ENCODE results near the gene TP53AIP1.
"Not testable (repeated sequence)": the region's sequence is repeated elsewhere in the genome, so short reads cannot be mapped to it uniquely, and the experiment has no call there.

The TP53AIP1 gene

GRCh38 chr11:128925250-128925600 is 17.4 kb downstream of the TP53AIP1 start:
- Histone ChIP-seq H3K4me3 (ENCODE audit: low read depth, low read length) (no peak overlapping the region), H3K27ac (ENCODE audit: low read depth, low read length) (no peak overlapping the region), H3K9me3 (ENCODE audit: control insufficient read depth, insufficient read depth, low read depth, low read length) (no peaks in the 10 kb centered on the region), H3K27me3 (ENCODE audit: control insufficient read depth, insufficient read depth, low read length) (peaks cover 55% of the 10 kb centered on the region), H3K4me1 (ENCODE audit: control insufficient read depth, insufficient read depth, low read length) (peaks cover 33% of the 10 kb centered on the region), H3K36me3 (ENCODE audit: control insufficient read depth, insufficient read depth, low read length) (no peaks in the 10 kb centered on the region), H3K9ac (ENCODE audit: low read length) (no peak overlapping the region)

DNA sequence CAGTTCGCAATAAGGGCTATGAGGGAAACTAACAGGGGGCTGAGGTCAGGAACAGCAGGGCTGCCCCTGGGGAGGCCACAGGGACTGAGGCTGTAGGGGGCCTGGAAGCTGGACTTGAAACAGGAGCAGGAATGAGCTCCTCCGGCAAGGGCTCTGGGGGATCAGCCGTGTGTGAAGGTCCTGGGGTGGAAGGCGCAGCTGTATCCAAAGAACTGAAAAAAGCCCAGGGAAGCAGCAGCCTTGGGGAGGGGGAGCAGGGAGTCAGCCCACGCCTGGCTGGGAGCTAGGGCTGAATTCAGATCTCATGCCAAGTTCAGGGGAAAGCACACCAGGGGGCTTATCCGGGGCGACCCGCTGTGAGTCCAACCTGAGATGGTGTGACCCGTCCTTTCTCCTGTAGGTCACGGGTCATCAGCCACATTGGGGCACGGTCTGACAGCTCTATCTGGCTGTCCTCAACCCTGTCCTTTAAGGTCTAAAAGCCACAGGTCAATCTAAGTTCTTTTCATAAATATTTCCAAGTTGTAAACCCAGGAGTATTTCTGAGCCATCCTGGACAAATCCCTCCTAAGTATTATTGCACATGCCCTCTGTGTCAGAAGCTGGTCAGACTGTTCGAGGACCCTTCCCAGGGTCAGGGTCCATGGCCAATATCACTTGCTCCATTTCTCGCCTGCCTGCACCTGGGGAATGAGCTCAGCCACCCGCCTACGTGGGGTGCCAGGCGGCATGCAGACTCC is 18.0 kb downstream of the TP53AIP1 start:
- peaks cover 28% of the 10 kb centered on the region for H3K4me1 ChIP-seq (ENCODE audit: control insufficient read depth, insufficient read depth, low read length)
- peaks cover 50% of the 10 kb centered on the region for H3K27me3 ChIP-seq (ENCODE audit: control insufficient read depth, insufficient read depth, low read length)

GRCh38 chr11:128924104-128924503 is 18.6 kb downstream of the TP53AIP1 start:
- peaks cover 45% of the 10 kb centered on the region for H3K27me3 ChIP-seq (ENCODE audit: control insufficient read depth, insufficient read depth, low read length)
- no peaks in the 10 kb centered on the region for H3K36me3 ChIP-seq (ENCODE audit: control insufficient read depth, insufficient read depth, low read length)
- no peaks in the 10 kb centered on the region for H3K9me3 ChIP-seq (ENCODE audit: control insufficient read depth, insufficient read depth, low read depth, low read length)
- no peak overlapping the region for H3K27ac ChIP-seq (ENCODE audit: low read depth, low read length)
- peaks cover 23% of the 10 kb centered on the region for H3K4me1 ChIP-seq (ENCODE audit: control insufficient read depth, insufficient read depth, low read length)
- no peak overlapping the region for H3K4me3 ChIP-seq (ENCODE audit: low read depth, low read length)
- H3K9ac ChIP-seq (ENCODE audit: low read length): no peak overlapping the region

More for the DNA sequence above, 18.0 kb downstream of the TP53AIP1 start:
- Histone ChIP-seq H3K27ac (ENCODE audit: low read depth, low read length) (no peak overlapping the region), H3K36me3 (ENCODE audit: control insufficient read depth, insufficient read depth, low read length) (no peaks in the 10 kb centered on the region), H3K9ac (ENCODE audit: low read length) (no peak overlapping the region), H3K4me3 (ENCODE audit: low read depth, low read length) (no peak overlapping the region), H3K9me3 (ENCODE audit: control insufficient read depth, insufficient read depth, low read depth, low read length) (no peaks in the 10 kb centered on the region)

GRCh38 chr11:128921793-128922192 is 20.9 kb downstream of the TP53AIP1 start:
- Histone ChIP-seq H3K4me1 (ENCODE audit: control insufficient read depth, insufficient read depth, low read length) (peaks cover 15% of the 10 kb centered on the region; the same call in 1 of the 2 replicates), H3K36me3 (ENCODE audit: control insufficient read depth, insufficient read depth, low read length) (no peaks in the 10 kb centered on the region), H3K27me3 (ENCODE audit: control insufficient read depth, insufficient read depth, low read length) (peaks cover 27% of the 10 kb centered on the region), H3K9ac (ENCODE audit: low read length) (no peak overlapping the region), H3K4me3 (ENCODE audit: low read depth, low read length) (no peak overlapping the region), H3K9me3 (ENCODE audit: control insufficient read depth, insufficient read depth, low read depth, low read length) (no peaks in the 10 kb centered on the region), H3K27ac (ENCODE audit: low read depth, low read length) (no peak overlapping the region)

DNA sequence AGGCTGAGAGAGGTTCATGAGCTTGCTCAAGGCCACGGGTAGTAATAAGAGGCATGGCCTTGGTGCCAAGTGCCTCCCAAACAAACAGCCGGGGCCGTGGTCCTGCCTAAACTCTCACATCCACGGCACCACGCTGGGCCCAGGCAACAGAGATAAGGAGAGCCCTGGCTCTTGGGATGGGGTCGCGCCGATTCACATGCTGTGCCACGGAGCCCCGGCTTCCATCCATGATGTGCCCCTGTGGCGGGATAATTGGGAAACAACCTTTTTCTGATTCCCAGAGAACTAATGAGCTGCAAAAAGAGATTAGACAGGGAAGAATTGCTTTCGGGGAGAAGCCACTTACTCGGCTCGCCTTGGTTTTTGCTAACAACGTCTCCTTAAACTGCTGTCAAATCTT is 22.0 kb downstream of the TP53AIP1 start:
- H3K27me3 ChIP-seq (ENCODE audit: control insufficient read depth, insufficient read depth, low read length): peaks cover 18% of the 10 kb centered on the region; the same call in 1 of the 2 replicates
- no peaks in the 10 kb centered on the region for H3K36me3 ChIP-seq (ENCODE audit: control insufficient read depth, insufficient read depth, low read length)
- H3K9ac ChIP-seq (ENCODE audit: low read length): no peak overlapping the region
- 0 out of 2 replicates have a peak, but pooled peaks cover 12% of the 10 kb centered on the region for H3K4me1 ChIP-seq (ENCODE audit: control insufficient read depth, insufficient read depth, low read length)
- no peak overlapping the region for H3K27ac ChIP-seq (ENCODE audit: low read depth, low read length)
- H3K4me3 ChIP-seq (ENCODE audit: low read depth, low read length): no peak overlapping the region
- no peaks in the 10 kb centered on the region for H3K9me3 ChIP-seq (ENCODE audit: control insufficient read depth, insufficient read depth, low read depth, low read length)

DNA sequence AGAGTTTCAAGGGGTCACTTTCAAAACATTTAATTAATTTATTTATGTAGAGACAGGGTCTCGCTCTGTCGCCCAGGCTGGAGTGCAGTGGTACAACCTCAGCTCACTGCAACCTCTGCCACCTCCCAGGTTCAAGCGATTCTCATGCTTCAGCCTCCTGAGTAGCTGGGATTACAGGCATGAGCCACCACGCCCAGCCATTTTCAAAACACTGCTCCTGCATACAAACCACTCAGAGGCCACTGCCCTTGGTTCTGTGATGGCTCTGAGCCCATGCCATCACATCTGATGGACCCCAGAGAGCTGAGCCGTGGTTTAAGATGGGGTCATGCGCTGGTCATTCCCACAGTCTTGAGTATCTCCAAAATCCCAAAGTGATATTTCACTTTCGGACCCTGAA is 23.0 kb downstream of the TP53AIP1 start:
- H3K27me3 ChIP-seq (ENCODE audit: control insufficient read depth, insufficient read depth, low read length); H3K36me3 ChIP-seq (ENCODE audit: control insufficient read depth, insufficient read depth, low read length); H3K4me1 ChIP-seq (ENCODE audit: control insufficient read depth, insufficient read depth, low read length); H3K9ac ChIP-seq (ENCODE audit: low read length); H3K27ac ChIP-seq (ENCODE audit: low read depth, low read length); H3K4me3 ChIP-seq (ENCODE audit: low read depth, low read length); H3K9me3 ChIP-seq (ENCODE audit: control insufficient read depth, insufficient read depth, low read depth, low read length): not testable (repeated sequence)

DNA sequence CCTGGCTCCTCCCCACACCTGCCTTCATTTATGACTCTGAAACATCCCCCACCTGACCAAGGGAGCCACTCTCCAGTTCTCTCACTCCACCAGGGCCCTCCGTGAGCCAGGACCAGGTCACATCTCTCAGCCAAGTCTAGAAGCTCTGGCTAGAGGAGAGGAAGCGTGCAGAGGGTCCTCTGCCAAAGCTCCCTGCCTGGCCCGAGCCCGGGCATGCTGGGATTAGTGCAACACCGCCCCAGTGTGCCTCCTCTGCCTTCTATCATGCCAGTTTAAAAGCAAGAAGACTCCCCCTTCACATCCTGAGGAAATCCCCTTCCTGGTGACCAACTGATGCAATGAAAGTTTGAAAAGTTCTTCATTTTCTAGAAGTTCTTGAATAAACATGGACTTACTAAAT is 23.5 kb downstream of the TP53AIP1 start:
- Histone ChIP-seq H3K9ac (ENCODE audit: low read length) (no peak overlapping the region), H3K27ac (ENCODE audit: low read depth, low read length) (no peak overlapping the region), H3K9me3 (ENCODE audit: control insufficient read depth, insufficient read depth, low read depth, low read length) (no peaks in the 10 kb centered on the region), H3K4me3 (ENCODE audit: low read depth, low read length) (no peak overlapping the region), H3K4me1 (ENCODE audit: control insufficient read depth, insufficient read depth, low read length) (0 out of 2 replicates have a peak, but pooled peaks cover 5% of the 10 kb centered on the region), H3K36me3 (ENCODE audit: control insufficient read depth, insufficient read depth, low read length) (no peaks in the 10 kb centered on the region), H3K27me3 (ENCODE audit: control insufficient read depth, insufficient read depth, low read length) (peaks cover 6% of the 10 kb centered on the region; the same call in 1 of the 2 replicates)

GRCh38 chr11:128917144-128917724 is 25.4 kb downstream of the TP53AIP1 start:
- Histone ChIP-seq H3K9ac (ENCODE audit: low read length) (no peak overlapping the region), H3K27ac (ENCODE audit: low read depth, low read length) (no peak overlapping the region), H3K36me3 (ENCODE audit: control insufficient read depth, insufficient read depth, low read length) (no peaks in the 10 kb centered on the region), H3K9me3 (ENCODE audit: control insufficient read depth, insufficient read depth, low read depth, low read length) (peaks cover under 1% of the 10 kb centered on the region; the same call in 1 of the 2 replicates), H3K4me3 (ENCODE audit: low read depth, low read length) (no peak overlapping the region), H3K4me1 (ENCODE audit: control insufficient read depth, insufficient read depth, low read length) (0 out of 2 replicates have a peak, but pooled peaks cover 5% of the 10 kb centered on the region), H3K27me3 (ENCODE audit: control insufficient read depth, insufficient read depth, low read length) (peaks cover 6% of the 10 kb centered on the region)

DNA sequence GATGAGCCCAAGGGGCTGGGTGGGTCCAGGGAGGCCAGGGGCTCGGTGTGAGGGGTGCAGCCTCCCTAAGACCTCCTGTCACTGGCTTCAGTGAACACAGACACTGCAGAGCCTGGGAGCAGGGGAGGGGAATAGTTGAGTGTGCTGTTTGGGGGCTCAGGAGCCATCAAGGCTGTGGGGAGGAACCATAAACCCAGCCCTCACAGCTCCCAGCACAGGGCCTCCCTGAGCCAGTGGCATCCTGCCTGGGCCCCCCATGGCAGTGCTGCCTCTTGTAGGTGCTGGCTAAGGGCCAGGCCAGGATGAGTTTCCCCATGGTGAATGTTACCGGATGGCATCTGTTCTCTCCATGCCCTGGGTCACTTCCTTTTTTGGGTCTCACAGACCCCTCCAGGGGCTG is 26.0 kb downstream of the TP53AIP1 start:
- no peak overlapping the region for H3K9ac ChIP-seq (ENCODE audit: low read length)
- 0 out of 2 replicates have a peak, but pooled peaks cover 5% of the 10 kb centered on the region for H3K4me1 ChIP-seq (ENCODE audit: control insufficient read depth, insufficient read depth, low read length)
- H3K4me3 ChIP-seq (ENCODE audit: low read depth, low read length): no peak overlapping the region
- peaks cover 6% of the 10 kb centered on the region; the same call in 1 of the 2 replicates for H3K9me3 ChIP-seq (ENCODE audit: control insufficient read depth, insufficient read depth, low read depth, low read length)
- H3K27me3 ChIP-seq (ENCODE audit: control insufficient read depth, insufficient read depth, low read length): peaks cover 7% of the 10 kb centered on the region
- no peak overlapping the region for H3K27ac ChIP-seq (ENCODE audit: low read depth, low read length)
- no peaks in the 10 kb centered on the region for H3K36me3 ChIP-seq (ENCODE audit: control insufficient read depth, insufficient read depth, low read length)

DNA sequence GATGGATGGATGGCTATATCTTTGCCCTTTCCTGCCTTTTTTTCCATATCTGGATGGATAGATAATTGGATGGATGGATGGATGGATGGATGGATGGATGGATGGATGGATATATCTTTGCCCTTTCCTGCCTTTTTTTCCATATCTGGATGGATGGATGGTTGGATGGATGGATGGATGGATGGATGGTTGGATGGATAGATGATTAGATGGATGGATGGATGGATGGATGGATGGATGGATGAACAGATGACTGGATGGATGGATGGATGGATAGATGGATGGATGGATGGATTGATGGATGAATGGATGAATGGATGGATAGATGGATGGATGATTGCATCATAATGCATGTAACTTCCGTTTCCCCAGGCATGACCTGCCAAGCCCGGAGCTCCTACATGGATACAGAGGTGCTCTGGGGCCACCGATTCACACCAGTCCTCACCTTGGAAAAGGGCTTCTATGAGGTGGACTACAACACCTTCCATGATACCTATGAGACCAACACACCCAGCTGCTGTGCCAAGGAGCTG is 26.6 kb downstream of the TP53AIP1 start:
- peaks cover 9% of the 10 kb centered on the region for H3K27me3 ChIP-seq (ENCODE audit: control insufficient read depth, insufficient read depth, low read length)
- no peak overlapping the region for H3K9ac ChIP-seq (ENCODE audit: low read length)
- no peak overlapping the region for H3K4me3 ChIP-seq (ENCODE audit: low read depth, low read length)
- peaks cover 11% of the 10 kb centered on the region for H3K9me3 ChIP-seq (ENCODE audit: control insufficient read depth, insufficient read depth, low read depth, low read length)
- no peaks in the 10 kb centered on the region for H3K36me3 ChIP-seq (ENCODE audit: control insufficient read depth, insufficient read depth, low read length)
- 0 out of 2 replicates have a peak, but pooled peaks cover 5% of the 10 kb centered on the region for H3K4me1 ChIP-seq (ENCODE audit: control insufficient read depth, insufficient read depth, low read length)
- no peak overlapping the region for H3K27ac ChIP-seq (ENCODE audit: low read depth, low read length)

GRCh38 chr11:128915149-128915521 is 27.5 kb downstream of the TP53AIP1 start:
- H3K36me3 ChIP-seq (ENCODE audit: control insufficient read depth, insufficient read depth, low read length): no peaks in the 10 kb centered on the region
- H3K27ac ChIP-seq (ENCODE audit: low read depth, low read length): no peak overlapping the region
- H3K9me3 ChIP-seq (ENCODE audit: control insufficient read depth, insufficient read depth, low read depth, low read length): peaks cover 12% of the 10 kb centered on the region
- peaks cover 9% of the 10 kb centered on the region for H3K27me3 ChIP-seq (ENCODE audit: control insufficient read depth, insufficient read depth, low read length)
- H3K4me3 ChIP-seq (ENCODE audit: low read depth, low read length): no peak overlapping the region
- 0 out of 2 replicates have a peak, but pooled peaks cover 5% of the 10 kb centered on the region for H3K4me1 ChIP-seq (ENCODE audit: control insufficient read depth, insufficient read depth, low read length)
- no peak overlapping the region for H3K9ac ChIP-seq (ENCODE audit: low read length)

Data from HUES6 (cell line).